ENCODE measurements around the gene IDH3B.
"Not testable (repeated sequence)": the region's sequence is repeated elsewhere in the genome, so short reads cannot be mapped to it uniquely, and the experiment has no call there.

The IDH3B gene

DNA sequence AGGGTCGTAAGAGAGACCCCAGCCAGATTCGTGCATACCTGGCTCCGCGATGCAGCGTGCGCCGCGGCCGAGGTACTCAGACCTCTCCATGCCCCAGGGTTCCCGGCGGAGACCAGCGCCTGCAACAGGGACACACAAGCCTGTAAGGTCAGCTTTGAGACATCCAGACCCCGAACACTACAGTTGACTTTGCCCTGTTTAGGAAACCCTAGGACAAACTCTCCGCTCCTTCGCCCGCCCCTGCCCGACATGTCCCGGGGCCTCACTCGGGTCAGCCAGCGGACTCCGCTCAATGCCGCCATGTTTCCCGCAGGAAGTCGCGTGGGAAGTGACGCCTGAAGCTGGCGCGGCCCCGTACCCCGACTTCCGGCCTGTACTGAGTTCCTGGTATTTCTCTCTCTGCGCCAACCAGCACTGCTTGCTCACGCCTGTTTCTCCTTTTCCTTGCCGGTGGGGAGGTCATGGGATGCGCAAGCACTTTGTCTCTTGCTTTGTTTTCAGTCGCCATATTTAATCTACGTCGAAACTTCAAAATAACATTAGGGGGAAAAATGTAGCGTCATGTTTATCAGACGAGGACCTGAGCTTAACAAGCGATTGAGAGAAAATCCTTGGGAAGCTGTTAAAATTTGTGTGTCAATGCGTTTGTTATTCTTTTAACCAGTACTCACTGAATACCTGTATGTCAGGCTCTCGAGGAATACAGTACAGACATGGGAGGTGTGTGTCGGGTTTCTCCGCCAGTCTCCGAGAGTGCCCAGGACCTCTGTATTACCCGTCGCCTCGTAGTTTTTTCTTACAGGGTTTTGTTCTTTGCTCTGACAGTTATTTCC lies at the start of gene IDH3B:
Gene IDH3B (minus strand): TSS at position 330 of the 833 bp plus-strand sequence. CDS start 28 bp downstream, at position 302.
- DNase-seq (ENCODE audit: low spot score): peak; percentile 78

- no peak for DNase-seq (ENCODE audit: low spot score)
These were observed 49.3 kb upstream of the IDH3B start for GRCh38 chr20:2713285-2713684.

DNA sequence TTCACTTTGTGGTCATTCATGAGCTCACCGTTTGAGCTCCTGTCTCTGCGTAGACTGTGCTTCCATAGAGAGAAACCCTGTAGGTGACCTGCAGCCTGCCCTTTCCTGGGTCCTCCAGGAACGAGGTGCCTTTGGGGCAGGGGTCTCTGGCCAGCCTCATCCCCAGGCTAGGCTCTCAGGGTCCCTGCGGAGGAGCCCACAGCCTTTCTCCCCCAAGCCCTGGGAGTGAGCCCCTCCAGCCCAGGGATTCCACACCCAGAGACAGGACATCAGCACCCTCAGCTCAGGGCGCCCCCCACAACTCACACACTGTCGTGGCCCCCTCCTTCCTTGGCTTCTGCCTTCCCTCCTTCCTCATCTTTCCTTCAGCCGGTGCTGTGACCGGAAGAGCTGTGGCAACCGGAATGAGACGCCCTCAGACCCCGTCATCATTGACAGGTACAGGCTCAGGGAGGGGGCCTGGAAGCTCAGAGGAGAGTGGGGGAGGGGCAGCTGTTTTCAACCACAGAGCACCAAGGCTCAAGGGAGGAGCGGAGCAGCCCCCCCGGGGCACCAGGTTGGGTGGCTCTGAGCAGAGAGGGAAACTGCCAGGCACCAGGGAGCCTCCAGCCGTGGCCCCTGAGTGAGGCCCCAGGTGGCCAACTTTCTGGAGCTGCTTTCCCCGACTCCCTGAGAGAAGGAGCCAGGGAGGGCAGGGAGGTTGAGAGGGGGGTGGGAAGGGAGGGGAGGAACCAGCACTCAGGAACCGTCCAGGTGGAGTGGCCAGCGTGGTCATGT lies 45.4 kb upstream of the IDH3B start:
- DNase-seq (ENCODE audit: low spot score): no peak

- no peak for DNase-seq (ENCODE audit: low spot score)
These were observed 44.6 kb upstream of the IDH3B start for GRCh38 chr20:2708665-2709064.

DNA sequence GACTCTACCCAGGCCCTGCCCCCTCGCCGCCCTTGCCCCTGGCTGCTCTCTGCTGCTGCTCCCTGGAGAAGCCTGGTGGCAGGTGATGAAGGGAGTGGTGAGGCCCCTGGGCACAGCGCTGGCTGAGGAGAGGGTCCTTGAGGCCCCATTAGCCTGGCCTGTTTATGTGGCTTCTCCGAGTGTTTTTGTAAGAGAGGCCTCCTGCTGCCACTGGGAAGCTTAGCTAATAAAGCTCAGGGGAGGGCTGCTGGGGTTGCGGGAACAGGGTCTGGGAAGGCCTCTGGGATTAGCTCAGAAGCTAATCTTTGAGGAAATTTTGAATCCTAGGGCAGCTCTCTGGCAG lies 44.0 kb upstream of the IDH3B start:
- DNase-seq (ENCODE audit: low spot score): no peak

DNA sequence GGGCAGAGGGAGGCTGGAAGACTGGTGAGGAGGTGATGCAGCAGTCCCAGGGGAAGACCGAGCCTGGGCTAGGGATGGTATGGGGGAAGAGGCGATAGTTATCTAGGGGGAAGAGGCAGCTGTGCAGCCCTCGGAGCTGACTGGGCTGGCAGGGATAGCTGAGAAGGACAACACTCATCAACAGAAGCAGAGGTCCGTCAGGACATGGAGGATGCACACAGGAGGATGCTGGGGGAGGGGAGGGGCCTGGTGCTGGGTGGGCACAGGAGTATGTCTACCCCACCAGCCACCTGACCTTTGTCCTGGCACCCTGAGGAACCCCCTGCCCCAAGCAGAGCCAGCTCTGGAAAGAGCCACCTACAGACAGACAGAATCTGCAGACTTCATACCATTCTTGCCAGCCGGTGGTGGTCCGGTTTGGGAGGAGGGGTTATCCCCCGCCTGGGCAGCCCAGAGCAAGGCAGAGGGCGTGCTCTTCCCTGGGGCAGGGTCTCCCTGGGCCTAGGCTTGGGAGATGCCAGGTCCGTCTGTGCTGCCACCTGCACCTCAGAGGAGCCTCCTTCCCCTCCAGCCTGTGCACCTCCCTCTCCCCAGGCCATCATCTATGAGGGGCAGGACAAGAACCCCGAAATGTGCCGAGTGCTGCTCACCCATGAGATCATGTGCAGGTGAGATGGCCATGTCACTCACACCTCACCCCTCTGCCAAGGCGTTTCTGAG lies 43.5 kb upstream of the IDH3B start:
- DNase-seq (ENCODE audit: low spot score): no peak

- DNase-seq (ENCODE audit: low spot score): no peak
These were observed 42.8 kb upstream of the IDH3B start for GRCh38 chr20:2706688-2707352.

GRCh38 chr20:2705931-2706645 lies 42.1 kb upstream of the IDH3B start:
- DNase-seq (ENCODE audit: low spot score): no peak

DNA sequence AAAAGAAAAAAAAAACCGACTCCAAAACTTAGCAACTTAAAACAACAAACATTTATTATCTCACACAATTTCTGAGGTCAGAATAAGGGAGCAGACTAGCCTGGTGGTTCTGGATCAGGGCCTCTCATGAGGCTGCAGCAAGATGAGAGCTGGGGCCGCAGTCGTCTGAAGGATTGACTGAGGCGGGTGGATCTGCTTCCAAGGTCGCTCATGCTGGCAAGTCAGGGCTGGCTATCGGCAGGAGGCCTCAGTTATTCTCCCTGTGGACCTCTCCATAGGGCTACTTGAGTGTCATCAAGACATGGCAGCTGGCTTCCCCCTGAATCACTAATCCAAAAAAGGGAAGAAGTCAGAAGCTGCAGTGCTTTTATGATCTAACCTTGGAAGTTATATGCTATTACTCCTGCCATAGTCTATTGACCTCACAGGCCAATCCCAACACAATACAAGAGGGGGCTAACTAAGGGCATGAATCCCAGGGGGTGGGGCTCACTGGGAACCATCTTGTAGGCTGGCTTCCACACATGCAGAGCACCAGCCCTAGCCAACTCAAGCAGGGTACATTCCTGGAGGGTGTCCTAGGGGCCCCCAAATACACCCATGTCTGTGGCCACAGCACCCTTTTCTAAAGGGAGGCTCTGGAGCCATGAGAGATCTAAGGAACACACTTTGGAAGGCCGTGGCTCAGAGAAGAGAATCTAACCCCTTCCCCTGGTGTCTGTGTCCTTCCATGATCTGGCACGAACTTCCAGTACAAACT lies 39.9 kb upstream of the IDH3B start:
- DNase-seq (ENCODE audit: low spot score): no peak

- DNase-seq (ENCODE audit: low spot score): no peak
These were observed 37.7 kb upstream of the IDH3B start for GRCh38 chr20:2701671-2702081.

- DNase-seq (ENCODE audit: low spot score): no peak
These were observed 37.1 kb upstream of the IDH3B start for GRCh38 chr20:2700913-2701620.

DNA sequence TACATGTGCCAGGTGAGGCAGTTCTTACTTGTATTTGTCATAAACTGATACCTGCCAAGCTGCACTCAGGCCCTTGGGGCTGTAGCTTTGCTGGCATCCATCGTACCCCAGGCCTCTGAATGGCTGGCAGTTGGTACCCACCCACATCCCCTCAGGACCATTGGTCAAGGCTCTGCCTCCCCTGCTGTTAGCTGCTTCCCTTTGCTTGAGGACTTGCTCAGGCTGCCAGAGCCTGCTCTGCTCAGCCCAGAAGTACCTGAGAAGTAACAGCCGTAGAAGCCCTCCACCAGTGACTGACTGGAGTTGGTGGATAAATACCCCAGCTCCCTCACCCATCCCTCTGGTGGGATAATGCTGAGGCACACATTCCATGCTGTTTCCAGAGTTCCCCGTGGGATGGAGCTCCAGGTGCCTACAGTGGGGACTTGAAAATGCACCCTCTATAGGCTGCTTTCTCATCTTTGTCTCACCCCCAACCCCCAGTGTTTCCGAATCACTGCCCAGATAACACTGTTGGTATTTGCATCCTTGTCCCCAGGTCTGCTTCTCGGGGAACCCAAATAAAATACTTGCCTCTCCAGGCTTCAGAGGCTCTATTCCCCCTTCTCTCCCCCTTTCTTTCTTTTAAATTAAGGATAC lies 35.9 kb upstream of the IDH3B start:
- DNase-seq (ENCODE audit: low spot score): no peak

- DNase-seq (ENCODE audit: low spot score): no peak
These were observed 34.9 kb upstream of the IDH3B start for GRCh38 chr20:2698912-2699311.

GRCh38 chr20:2698186-2698817 lies 34.3 kb upstream of the IDH3B start:
- DNase-seq (ENCODE audit: low spot score): no peak

- no peak for DNase-seq (ENCODE audit: low spot score)
These were observed 33.8 kb upstream of the IDH3B start for GRCh38 chr20:2697768-2698167.

DNA sequence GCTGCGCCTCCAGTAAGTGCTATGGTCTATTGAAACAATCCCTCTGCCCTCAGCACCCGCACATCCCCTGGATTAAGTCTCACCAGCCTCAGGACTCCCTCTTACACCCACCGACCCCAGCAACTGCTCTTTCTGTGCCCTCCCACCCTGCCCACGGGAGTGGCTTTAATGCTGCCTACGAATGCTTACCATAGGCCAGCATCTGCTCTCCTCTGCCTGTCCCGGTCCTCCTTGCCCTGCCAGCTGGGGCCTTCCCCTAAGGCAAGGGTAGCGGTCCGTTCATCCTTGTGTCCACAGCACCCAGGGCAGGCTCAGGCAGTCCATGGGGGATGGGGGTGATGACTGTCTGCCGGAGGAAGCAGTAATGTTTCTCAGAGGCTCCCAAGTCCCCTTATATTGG lies 32.6 kb upstream of the IDH3B start:
- DNase-seq (ENCODE audit: low spot score): no peak

- DNase-seq (ENCODE audit: low spot score): not testable (repeated sequence)
These were observed 32.0 kb upstream of the IDH3B start for GRCh38 chr20:2695984-2696525.

DNA sequence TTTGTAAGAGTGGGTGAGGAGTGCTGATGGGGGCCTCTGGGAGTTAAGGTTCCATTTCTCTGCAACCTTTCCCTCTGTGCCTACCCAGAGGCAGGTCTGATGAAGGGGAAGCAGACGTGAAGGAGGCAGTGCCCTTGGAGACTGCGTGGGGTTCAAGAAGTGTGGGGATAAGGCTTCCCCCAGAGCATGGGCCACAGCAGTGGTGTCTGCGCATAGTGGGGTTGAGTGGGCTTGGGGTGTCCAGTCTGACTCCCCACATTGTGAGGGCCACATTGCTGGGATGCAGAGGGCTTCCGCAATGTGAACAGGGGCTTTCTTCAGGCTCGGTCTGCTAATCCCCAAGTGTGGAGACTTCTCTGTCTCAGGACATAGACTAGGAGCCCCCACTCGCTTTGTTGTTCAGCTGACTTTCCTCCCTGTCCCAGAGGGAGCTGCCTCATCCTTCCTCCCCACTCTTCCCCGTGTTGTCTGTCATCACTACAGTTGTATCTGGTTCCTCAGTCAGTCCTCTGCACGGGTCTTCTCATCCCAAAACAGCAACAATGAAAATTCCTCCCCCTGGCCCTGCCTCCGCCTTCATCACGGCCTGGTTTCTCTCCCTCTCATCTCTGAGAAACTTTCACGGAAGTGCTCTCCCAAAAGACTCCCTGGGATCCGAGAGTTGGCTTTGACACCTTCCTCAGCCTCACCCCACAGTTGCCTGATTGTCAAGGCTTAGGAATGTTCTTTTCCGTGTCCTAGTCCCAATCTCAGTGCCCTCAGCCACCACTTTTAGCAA lies 31.4 kb upstream of the IDH3B start:
- no peak for DNase-seq (ENCODE audit: low spot score)
